Sciatic nerve (tissue), 2 donors: ENCODE measurements around the gene ITGA11. TPM values are rescaled to one million over a fixed set of nuclear protein-coding genes. Genes with fewer than 3 reads are reported as not detected.

Experiments
- ATAC-seq: fragments of 200-7000 bp; cut with Tn5 transposase; one replicate; pipeline ENCODE4 v1.9.1; 2020; ENCODE audit warnings: mild to moderate bottlenecking, moderate library complexity
- DNase-seq: peaks from one replicate; pipeline ENCODE4 v3.0.0-alpha.2; 2020; ENCODE audit warnings: low spot score
- intact Hi-C: fragments of 100-400 bp; cut with DNase I; formaldehyde crosslinking; loops from one replicate; pipeline ENCODE4 v1.14.2; 2022
- total RNA-seq: library from RNA; stranded (reverse); fragmentation: NEBNext Ultra II Directional; extraction: Animal tissue kit (Norgen Biotek cat#: 25700); gene quantifications from one replicate; pipeline ENCODE4 v1.2.1, GENCODE V29; 2021
- donor health status: DM: no; HTN: no; CAD: no.
- donor health status: DM: no; HTN: no; CAD: no.

The ITGA11 gene
- total RNA-seq, 1 donor from 2014 or later = 10.3 TPM

DNA sequence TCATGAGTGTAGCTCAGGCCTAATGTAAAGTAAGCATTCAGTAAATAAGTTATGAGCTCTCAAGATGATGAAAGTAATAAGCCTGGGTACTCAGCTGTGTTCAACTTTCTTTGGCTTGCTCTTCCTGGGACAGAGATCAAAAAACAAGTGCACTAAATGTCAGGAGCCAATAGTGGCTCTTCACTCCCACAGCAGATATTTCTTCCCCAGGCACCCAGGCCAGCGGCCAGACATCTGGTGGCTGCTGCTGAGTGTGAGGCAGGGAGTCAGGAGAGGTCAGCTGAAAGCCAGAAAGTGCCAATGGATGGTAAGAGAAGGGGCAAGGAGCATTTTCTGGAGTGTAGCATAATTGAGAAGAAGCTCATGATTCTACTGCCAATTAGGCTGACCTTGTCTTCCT is 18.2 kb upstream of the ITGA11 start:
- ATAC-seq (no peak), DNase-seq (no peak)
- intact Hi-C loops = no loop called here

DNA sequence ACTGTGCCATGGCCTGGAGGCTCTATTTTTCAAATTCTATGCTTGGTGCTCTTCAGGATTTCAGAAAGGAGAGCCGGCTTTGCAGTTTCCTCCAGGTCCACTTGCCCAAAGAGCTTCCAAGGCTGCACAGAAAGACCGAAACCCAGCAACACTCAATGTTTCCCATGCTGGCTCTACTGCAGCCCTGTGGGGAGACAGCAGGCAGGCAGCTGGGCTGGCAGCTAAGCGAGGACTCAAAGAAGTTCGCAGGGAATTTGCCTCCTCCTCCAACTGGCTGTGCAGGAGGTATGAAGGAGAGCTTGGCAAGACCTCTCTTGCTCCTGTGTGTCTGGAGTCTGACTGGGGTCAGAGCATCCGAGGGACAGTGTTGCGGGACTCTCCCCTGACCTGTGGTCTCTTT is 17.4 kb upstream of the ITGA11 start:
- intact Hi-C loops = no loop called here
- DNase-seq = no peak
- ATAC-seq = no peak

- ATAC-seq (no peak), DNase-seq (no peak)
- intact Hi-C loops = no loop called here
Measured at GRCh38 chr15:68447976-68448755, 16.2 kb upstream of the ITGA11 start.

DNA sequence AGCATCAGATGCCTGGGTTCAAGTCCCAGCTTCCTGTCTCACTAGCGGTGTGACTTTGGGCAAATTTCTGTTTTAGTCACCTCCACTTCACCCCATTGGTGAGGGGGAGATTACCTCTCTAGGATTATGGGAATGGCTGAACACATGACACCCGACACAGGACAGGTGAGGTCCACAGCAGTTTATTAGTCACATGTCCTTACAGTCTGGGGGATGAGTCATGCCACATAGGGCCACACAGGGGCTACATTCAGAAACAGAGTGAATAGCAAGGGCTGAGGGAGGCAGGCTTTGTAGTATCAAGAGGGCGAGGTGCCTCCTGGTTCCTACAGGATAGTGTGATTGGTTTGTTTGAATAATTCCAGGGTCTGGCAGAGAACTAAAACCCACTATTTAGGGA is 15.2 kb upstream of the ITGA11 start:
- no peak for DNase-seq

DNA sequence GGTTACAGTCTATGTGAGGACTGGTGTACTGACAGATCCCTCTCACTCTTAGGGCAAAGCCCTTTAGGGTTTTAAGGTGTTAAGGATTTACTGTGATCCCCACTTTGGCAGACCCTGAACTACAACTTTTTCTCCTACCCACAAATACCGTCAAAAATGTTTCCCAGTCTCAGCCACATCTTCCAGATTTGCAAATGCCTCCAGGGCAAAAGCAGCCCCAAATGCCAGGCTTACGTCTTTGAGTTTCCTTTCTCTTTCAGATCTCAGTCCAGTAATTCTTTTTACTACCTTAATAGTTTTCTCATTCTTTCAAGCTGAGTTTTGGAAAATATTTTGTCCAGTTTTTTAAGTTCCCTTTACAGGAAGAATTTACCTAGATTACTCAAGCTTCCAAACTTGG is 13.4 kb upstream of the ITGA11 start:
- DNase-seq = no peak
- intact Hi-C loops = no loop called here

More for the DNA sequence above, 15.2 kb upstream of the ITGA11 start:
- intact Hi-C loops = no loop called here
- ATAC-seq = no peak

DNA sequence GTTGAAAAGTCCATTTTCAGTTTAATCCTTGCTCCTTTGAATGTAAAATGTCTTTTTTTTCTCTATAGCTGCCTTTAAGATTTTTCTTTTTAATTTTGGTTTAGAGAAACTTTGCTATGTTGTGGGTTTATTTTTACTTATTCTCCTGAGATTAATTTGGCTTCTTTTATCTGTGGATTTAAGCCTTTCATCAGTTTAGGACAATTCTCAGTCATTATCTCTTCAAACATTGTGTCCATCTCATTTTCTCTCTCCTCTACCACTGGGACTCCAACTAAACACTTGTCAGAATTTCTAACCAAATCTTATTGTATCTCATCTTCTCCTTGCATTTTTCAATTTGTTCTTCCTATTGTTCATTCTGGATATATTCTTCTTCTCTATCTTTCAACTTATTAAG is 12.4 kb upstream of the ITGA11 start:
- DNase-seq (no peak), ATAC-seq (no peak)
- intact Hi-C loops = no loop called here

More for the DNA sequence above, 13.4 kb upstream of the ITGA11 start:
- ATAC-seq = no peak

- ATAC-seq = no peak
- no peak for DNase-seq
- intact Hi-C loops = no loop called here
Measured at GRCh38 chr15:68442903-68443302, 10.9 kb upstream of the ITGA11 start.

DNA sequence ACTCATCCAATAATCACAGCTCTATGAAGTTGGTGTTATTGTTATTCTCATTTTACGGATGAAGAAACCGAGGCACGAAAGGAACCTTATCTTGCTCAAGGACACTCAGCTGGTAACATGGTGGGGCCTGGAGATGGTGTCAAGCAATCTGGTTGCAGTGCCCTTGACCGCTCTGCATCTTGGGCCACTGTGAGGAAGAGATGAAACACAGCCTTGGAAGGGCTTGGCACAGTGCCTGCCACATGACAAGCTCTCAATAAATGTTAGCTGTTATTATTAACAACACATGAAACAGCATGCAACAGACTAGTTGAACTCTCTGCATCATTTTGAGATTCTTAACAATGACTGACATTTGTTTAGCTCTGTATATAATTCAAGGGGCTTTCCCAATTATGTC is 10.1 kb upstream of the ITGA11 start:
- intact Hi-C loops = no loop called here
- ATAC-seq = peak; percentile 42
- DNase-seq = no peak

GRCh38 chr15:68441045-68441743 is 9.2 kb upstream of the ITGA11 start:
- ATAC-seq (peak; percentile 93), DNase-seq (no peak)
- intact Hi-C loops = no loop called here

- ATAC-seq = no peak
- intact Hi-C loops = no loop called here
- DNase-seq = no peak
Measured at GRCh38 chr15:68440136-68440535, 8.2 kb upstream of the ITGA11 start.

- DNase-seq (no peak), ATAC-seq (no peak)
- intact Hi-C loops = no loop called here
Measured at GRCh38 chr15:68439506-68439905, 7.5 kb upstream of the ITGA11 start.

DNA sequence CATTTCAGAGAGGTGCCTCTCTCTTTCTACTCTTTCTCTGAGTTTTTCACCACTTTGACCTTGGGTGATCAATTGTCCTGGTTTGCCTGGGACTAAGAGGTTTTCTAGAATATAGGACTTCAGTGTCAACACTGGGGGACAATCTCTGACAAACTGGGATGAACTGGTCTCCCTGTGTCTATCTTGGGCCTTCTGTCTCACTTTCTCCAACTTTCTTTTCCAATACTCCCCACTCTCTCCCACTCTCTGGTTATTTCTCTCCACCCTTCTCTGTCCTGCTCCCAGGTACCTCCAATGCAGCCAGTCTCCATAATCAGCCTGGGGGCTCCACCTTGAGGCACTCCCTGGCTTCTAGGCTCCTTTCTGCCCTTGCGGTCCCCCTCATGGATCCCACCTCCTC is 4.7 kb upstream of the ITGA11 start:
- DNase-seq (no peak), ATAC-seq (no peak)
- intact Hi-C loops = no loop called here

GRCh38 chr15:68435966-68436365 is 4.0 kb upstream of the ITGA11 start:
- intact Hi-C loops = no loop called here
- peak; percentile 3 for ATAC-seq
- no peak for DNase-seq

DNA sequence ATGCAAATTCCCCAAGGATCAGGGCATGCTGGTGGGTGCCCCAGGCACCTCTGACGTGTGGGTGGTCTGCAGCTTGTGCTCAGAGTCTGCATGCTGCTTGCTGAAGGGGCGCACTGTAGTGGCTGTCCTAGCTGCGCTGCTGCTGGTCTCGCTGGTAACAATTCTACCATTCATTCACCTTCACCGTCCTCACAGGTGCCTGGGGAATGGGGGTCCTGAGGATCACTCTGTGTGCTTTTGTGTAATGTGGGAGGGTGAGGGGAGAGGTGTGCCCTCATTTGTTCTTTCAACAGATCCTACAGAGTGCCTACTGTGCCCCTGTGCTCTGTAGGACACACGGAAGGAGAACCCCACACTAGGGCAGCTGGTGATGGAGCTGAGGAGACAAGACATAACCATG is 2.1 kb upstream of the ITGA11 start:
- DNase-seq (no peak), ATAC-seq (no peak)
- intact Hi-C loops = no loop called here

GRCh38 chr15:68433551-68433950 is 1.6 kb upstream of the ITGA11 start:
- intact Hi-C loops = no loop called here
- DNase-seq = no peak
- ATAC-seq = no peak

GRCh38 chr15:68432441-68433064 is 590 bp upstream of the ITGA11 start:
- DNase-seq (no peak), ATAC-seq (no peak)
- intact Hi-C loops = no loop called here

DNA sequence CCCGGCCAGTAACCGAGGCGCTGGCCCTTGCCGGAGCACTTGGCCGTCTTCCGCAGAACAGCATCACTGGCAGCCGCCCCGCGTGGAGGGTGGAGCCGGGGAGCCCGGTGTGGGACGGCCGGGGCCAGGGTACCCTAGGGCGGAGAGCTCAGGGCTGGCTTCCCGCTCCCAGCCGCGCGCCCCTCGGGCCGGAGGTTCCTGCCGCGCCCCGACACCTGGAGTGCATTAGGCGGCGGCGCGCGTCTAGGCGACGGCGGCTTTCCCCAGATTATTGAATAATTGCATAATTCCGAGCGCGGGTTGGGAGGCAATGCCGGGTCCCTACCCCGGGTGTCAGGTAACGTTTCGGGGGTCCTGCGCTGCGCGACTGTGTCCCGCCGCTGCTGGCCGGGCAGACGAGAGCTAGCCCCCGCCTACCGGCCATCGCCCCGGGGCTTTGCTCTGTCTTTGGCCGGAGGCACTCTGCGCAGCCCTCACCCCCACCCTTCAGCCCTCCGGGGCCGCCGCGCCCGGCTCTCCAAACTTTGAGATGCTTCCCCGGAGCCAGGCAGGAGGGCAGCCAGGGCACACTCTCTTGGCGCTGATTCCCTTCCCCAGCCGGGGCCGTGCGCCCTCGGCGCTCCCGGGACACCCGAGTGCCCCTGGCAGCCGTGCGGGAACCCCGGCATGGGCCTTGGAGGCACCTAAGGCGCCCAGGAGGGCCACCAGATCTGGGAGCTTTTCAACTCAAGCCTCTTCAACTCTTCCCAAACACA is 749 bp downstream of the ITGA11 start:
- ATAC-seq = peak; percentile 77
- DNase-seq = peak; percentile 67
- intact Hi-C loops = no loop called here

- ATAC-seq = no peak
- peak; percentile 39 for DNase-seq
- intact Hi-C loops = no loop called here
Measured at GRCh38 chr15:68430471-68431036, 1.4 kb downstream of the ITGA11 start.
